B cell (primary cell): Measurements from ENCODE around the gene PHF21B. TPM values are rescaled to one million over a fixed set of nuclear protein-coding genes. Genes with fewer than 3 reads are reported as not detected.

Experiments used
- ATAC-seq: fragments of 200-7000 bp; cut with Tn5 transposase; one replicate; pipeline ENCODE4 v1.10.0; 2021; ENCODE audit warnings: low read depth, mild to moderate bottlenecking, moderate number of reproducible peaks, moderate library complexity
- CTCF ChIA-PET: fragments of 350-600 bp; sonication (Branson Sonifier 250); formaldehyde crosslinking; loops from one replicate; lab custom pipeline; 2021; ENCODE audit warnings: antibody characterized with exemption, inconsistent platforms; lab: Charles Lee
- POLR2A ChIA-PET: fragments of 350-600 bp; sonication (Branson Sonifier 250); formaldehyde crosslinking; loops from one replicate; lab custom pipeline; 2021; ENCODE audit warnings: antibody characterized with exemption; lab: Charles Lee
- DNase-seq: peaks from one replicate; pipeline ENCODE4 v3.0.0; 2013
- H2AFZ ChIP-seq: 2 replicates; pipeline ENCODE4 v1.6.1; 2012; ENCODE audit warnings: mild to moderate bottlenecking, low read depth, low read length; ENCODE audit not compliant: insufficient read depth, poor library complexity, severe bottlenecking
- H3K27ac ChIP-seq, 2 donors: 1 replicate in 1 of 2; 2 replicates in 1 of 2; pipeline ENCODE4 v1.5.1; 2012 to 2013; ENCODE audit warnings: low read length in 2 of 2, mild to moderate bottlenecking in 2 of 2, moderate library complexity in 1 of 2
- H3K27me3 ChIP-seq, 4 experiments: fragments of 200-600 bp in 1 of 4; sonication (generic) in 1 of 4; replicated peaks in 1 of 4; 1 replicate in 2 of 4; 2 replicates in 2 of 4; pipeline versions ENCODE4 v1.6.1 to v1.7.0; 2013 to 2016; ENCODE audit warnings: low read length in 3 of 4, mild to moderate bottlenecking in 2 of 4, mixed read lengths in 1 of 4, moderate library complexity in 1 of 4; ENCODE audit not compliant: insufficient read depth in 4 of 4, control insufficient read depth in 3 of 4; ENCODE audit errors: control extremely low read depth in 1 of 4
- H3K36me3 ChIP-seq, 2 experiments: replicated peaks in 1 of 2; 1 replicate in 1 of 2; 2 replicates in 1 of 2; pipeline versions ENCODE4 v1.6.1 to v1.7.1; 2013; ENCODE audit warnings: low read length in 1 of 2; ENCODE audit not compliant: insufficient read depth in 2 of 2, control insufficient read depth in 1 of 2; ENCODE audit errors: control extremely low read depth in 1 of 2, extremely low read depth in 1 of 2
- H3K4me1 ChIP-seq, 2 donors: fragments of 200-600 bp in 1 of 2; sonication (generic) in 1 of 2; 1 replicate in 1 of 2; 2 replicates in 1 of 2; pipeline versions ENCODE4 v1.5.1 to v1.6.1; 2013 to 2017; ENCODE audit warnings: low read length in 2 of 2; ENCODE audit not compliant: control insufficient read depth in 2 of 2, insufficient read depth in 2 of 2
- H3K4me2 ChIP-seq: replicated peaks from 2 replicates; pipeline ENCODE3; 2012; ENCODE audit warnings: mild to moderate bottlenecking, low read depth, low read length; ENCODE audit not compliant: poor library complexity, severe bottlenecking
- H3K4me3 ChIP-seq, 5 experiments: fragments of 200-600 bp in 1 of 5; sonication (generic) in 1 of 5; 1 replicate in 3 of 5; 2 replicates in 2 of 5; pipeline versions ENCODE4 v1.5.1 to v1.7.0; 2011 to 2016; ENCODE audit warnings: low read length in 4 of 5, mild to moderate bottlenecking in 4 of 5, low read depth in 2 of 5, control low read depth in 1 of 5, moderate library complexity in 1 of 5; ENCODE audit not compliant: insufficient read depth in 1 of 5; ENCODE audit errors: control extremely low read depth in 1 of 5, extremely low read depth in 1 of 5
- H3K79me2 ChIP-seq: fragments of 200-600 bp; sonication (generic); one replicate; pipeline ENCODE4 v1.6.0; 2016; ENCODE audit warnings: low read length; ENCODE audit not compliant: control insufficient read depth, insufficient read depth
- H3K9ac ChIP-seq: fragments of 200-600 bp; sonication (generic); 2 replicates; pipeline ENCODE4 v1.6.1; 2017; ENCODE audit warnings: mild to moderate bottlenecking, low read length, moderate library complexity
- H3K9me3 ChIP-seq, 3 donors: one replicate each; pipeline versions ENCODE4 v1.6.1 to v1.7.1; 2013; ENCODE audit warnings: low read length in 2 of 3; ENCODE audit not compliant: control insufficient read depth in 2 of 3, insufficient read depth in 1 of 3; ENCODE audit errors: control extremely low read depth in 1 of 3
- H4K20me1 ChIP-seq: 2 replicates; pipeline ENCODE4 v1.6.0; 2012; ENCODE audit warnings: mild to moderate bottlenecking, low read length; ENCODE audit not compliant: insufficient read depth, control insufficient read depth, poor library complexity, severe bottlenecking
- H3K27ac Mint-ChIP-seq: one replicate; pipeline ENCODE4 v1.8.0; 2021; ENCODE audit warnings: mixed read lengths
- H3K27me3 Mint-ChIP-seq: one replicate; pipeline ENCODE4 v1.8.0; 2021; ENCODE audit warnings: mixed read lengths
- H3K4me1 Mint-ChIP-seq: one replicate; pipeline ENCODE4 v1.8.0; 2021; ENCODE audit warnings: mixed read lengths
- H3K4me3 Mint-ChIP-seq: one replicate; pipeline ENCODE4 v1.8.0; 2021; ENCODE audit warnings: mixed read lengths
- H3K9me3 Mint-ChIP-seq: one replicate; pipeline ENCODE4 v1.8.0; 2022; ENCODE audit warnings: mixed read lengths; ENCODE audit not compliant: insufficient read depth
- EZH2 ChIP-seq: IDR thresholded peaks from 2 replicates; pipeline ENCODE4 v1.6.1; 2012; ENCODE audit warnings: borderline replicate concordance, low read depth, mild to moderate bottlenecking, moderate library complexity, low read length; ENCODE audit not compliant: insufficient read depth, poor library complexity, severe bottlenecking
- WGBS: methylation state at CpG from one replicate; pipeline ENCODE4 v1.1.5; 2013; ENCODE audit warnings: missing lambda C conversion rate; ENCODE audit not compliant: insufficient coverage; 5-methylcytosine and 5-hydroxymethylcytosine counted together
- intact Hi-C: fragments of 100-400 bp; cut with micrococcal nuclease; formaldehyde crosslinking; loops from one replicate; pipeline ENCODE4 v1.10.0; 2022
- polyA plus RNA-seq: library from polyadenylated mRNA; depleted of rRNA; stranded (reverse); fragments of >200 nt; gene quantifications from 2 replicates; pipeline ENCODE4 v1.2.3, GENCODE V29; 2012
- total RNA-seq, 2 donors: library from RNA; stranded (reverse); fragments of 120-200 nt in 1 of 2; gene quantifications; 1 replicate in 1 of 2; 2 replicates in 1 of 2; pipeline versions ENCODE4 v1.2.3 to v1.2.4, GENCODE V29; 2013 to 2022
- TF ChIP-seq, protein P1 (sequence below): fragments of 200-600 bp; IDR thresholded peaks from one replicate; pipeline ENCODE4 v1.8.0; 2022; ENCODE audit warnings: antibody characterized with exemption, mild to moderate bottlenecking

PHF21B gene
- total and polyA plus RNA-seq, 2 donors (not counting 1 experiment from before 2014, with no cell fraction given), result not detected

DNA sequence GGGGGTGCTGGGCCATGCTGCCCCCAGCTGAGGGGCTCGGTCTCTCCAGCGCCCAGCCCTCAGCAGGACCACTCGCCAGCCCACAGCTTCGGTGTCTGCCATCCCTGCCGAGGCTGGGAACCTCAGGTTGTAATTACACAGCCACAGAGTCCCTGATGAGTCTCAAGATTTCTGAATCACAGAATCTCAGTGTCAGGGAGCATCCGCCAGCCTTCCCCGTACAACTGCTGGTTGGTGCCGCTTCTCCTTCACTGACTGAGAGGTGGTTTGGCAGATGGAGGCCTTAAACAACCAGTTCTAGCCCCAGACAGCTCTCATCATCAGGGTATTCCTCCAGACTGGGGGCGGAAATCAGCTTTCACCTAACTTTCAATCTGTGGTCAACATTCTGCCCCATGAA lies 13.7 kb downstream of the PHF21B start:
- no peak overlapping the region for H3K4me3 ChIP-seq
- Mint-ChIP-seq H3K27me3 (peaks cover 18% of the 10 kb centered on the region), H3K4me3 (no peak overlapping the region), H3K9me3 (no peaks in the 10 kb centered on the region), H3K4me1 (no peaks in the 10 kb centered on the region), H3K27ac (no peak overlapping the region)
- ATAC-seq (no peak), DNase-seq (no peak)
- no peaks in the 10 kb centered on the region for H3K27me3 ChIP-seq
- H3K4me1 ChIP-seq, result no peaks in the 10 kb centered on the region
- H3K79me2 ChIP-seq, result no peaks in the 10 kb centered on the region
- intact Hi-C loops, result no loop called here
- TF ChIP-seq, protein P1, sequence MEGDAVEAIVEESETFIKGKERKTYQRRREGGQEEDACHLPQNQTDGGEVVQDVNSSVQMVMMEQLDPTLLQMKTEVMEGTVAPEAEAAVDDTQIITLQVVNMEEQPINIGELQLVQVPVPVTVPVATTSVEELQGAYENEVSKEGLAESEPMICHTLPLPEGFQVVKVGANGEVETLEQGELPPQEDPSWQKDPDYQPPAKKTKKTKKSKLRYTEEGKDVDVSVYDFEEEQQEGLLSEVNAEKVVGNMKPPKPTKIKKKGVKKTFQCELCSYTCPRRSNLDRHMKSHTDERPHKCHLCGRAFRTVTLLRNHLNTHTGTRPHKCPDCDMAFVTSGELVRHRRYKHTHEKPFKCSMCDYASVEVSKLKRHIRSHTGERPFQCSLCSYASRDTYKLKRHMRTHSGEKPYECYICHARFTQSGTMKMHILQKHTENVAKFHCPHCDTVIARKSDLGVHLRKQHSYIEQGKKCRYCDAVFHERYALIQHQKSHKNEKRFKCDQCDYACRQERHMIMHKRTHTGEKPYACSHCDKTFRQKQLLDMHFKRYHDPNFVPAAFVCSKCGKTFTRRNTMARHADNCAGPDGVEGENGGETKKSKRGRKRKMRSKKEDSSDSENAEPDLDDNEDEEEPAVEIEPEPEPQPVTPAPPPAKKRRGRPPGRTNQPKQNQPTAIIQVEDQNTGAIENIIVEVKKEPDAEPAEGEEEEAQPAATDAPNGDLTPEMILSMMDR, result no peak
- TF ChIP-seq EZH2, result no peak
- peaks cover 0 to 3% (median 0%) of the 10 kb centered on the region in 3 donors for H3K9me3 ChIP-seq
- WGBS, result 89% methylated on average over 9 of the region's 9 CpGs
- H4K20me1 ChIP-seq, result no peaks in the 10 kb centered on the region
- H3K27ac ChIP-seq, result no peak overlapping the region
- no peak overlapping the region for H2AFZ ChIP-seq
- no peak overlapping the region for H3K9ac ChIP-seq
- CTCF ChIA-PET, result no interaction called here
- H3K4me2 ChIP-seq, result no peak overlapping the region
- POLR2A ChIA-PET, result no interaction called here
- no peaks in the 10 kb centered on the region for H3K36me3 ChIP-seq

DNA sequence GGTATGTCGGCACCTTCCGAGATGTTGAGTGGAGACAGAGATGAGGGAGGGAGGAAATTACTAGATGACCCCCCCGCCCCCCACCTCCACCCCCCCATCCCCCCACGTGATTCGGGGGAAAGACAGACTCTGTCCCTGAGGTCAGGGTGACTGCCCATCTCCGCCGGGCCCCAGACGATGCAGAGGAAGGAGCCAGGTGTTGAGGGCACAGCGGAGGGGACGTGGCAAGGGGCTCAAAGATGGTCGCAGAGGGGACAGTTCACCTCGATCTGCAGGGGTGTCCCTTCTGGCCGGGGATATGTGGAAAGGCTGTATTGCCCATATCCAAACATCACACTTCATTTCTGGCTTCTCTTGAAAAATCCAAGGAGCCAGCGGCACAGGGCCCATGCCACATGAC lies 14.1 kb downstream of the PHF21B start:
- no peak overlapping the region for H3K4me2 ChIP-seq
- DNase-seq (no peak), ATAC-seq (no peak)
- H2AFZ ChIP-seq, result no peak overlapping the region
- intact Hi-C loops, result no loop called here
- H3K4me3 ChIP-seq, result no peak overlapping the region
- Mint-ChIP-seq H3K9me3 (no peaks in the 10 kb centered on the region), H3K4me3 (no peak overlapping the region), H3K27me3 (peaks cover 19% of the 10 kb centered on the region), H3K27ac (no peak overlapping the region), H3K4me1 (no peaks in the 10 kb centered on the region)
- H3K27me3 ChIP-seq, result no peaks in the 10 kb centered on the region
- 85% methylated on average over 10 of the region's 14 CpGs for WGBS
- H3K79me2 ChIP-seq, result no peaks in the 10 kb centered on the region
- H4K20me1 ChIP-seq, result no peaks in the 10 kb centered on the region
- H3K9ac ChIP-seq, result no peak overlapping the region
- no peaks in the 10 kb centered on the region for H3K4me1 ChIP-seq
- ChIA-PET CTCF (no interaction called here), POLR2A (no interaction called here)
- H3K36me3 ChIP-seq, result no peaks in the 10 kb centered on the region
- no peak overlapping the region for H3K27ac ChIP-seq
- peaks cover 0 to 3% (median 0%) of the 10 kb centered on the region in 3 donors for H3K9me3 ChIP-seq
- TF ChIP-seq EZH2, result no peak
- TF ChIP-seq, protein P1, result no peak
